Measurements from ENCODE around the gene DAND5.
"Not testable (repeated sequence)": the region's sequence is repeated elsewhere in the genome, so short reads cannot be mapped to it uniquely, and the experiment has no call there.

The DAND5 gene

DNA sequence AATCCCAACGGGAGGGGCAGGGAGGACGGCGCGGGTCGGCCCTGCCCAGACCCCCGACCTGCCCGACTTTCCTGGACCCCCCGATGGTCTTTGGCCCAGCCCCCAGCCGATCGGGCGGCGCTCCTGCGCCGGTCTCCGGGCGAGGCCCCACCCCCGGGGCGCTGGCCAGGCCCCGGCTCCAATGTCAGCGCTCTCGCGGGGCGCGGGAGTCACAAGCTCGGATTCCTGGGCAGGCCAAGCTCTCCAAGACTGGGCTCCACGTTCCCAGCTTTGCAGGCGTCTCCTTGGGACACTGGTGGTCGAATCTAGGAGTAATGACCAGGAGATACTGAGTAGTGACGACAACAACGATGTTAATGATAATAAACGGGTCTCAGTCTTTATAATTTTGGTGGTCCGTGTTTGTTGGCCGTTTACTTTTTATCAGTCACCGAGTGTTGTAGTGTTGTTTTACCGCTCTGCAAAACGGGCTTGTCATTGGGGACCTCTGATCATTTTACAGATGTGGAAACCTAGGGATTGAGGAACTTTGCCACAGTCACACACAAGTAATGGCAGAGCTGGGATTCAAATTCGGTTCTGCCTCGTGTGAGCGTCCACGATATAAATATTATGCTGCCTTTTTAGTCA is 23.2 kb upstream of the DAND5 start:
- DNase-seq (ENCODE audit: low spot score): no peak

DNA sequence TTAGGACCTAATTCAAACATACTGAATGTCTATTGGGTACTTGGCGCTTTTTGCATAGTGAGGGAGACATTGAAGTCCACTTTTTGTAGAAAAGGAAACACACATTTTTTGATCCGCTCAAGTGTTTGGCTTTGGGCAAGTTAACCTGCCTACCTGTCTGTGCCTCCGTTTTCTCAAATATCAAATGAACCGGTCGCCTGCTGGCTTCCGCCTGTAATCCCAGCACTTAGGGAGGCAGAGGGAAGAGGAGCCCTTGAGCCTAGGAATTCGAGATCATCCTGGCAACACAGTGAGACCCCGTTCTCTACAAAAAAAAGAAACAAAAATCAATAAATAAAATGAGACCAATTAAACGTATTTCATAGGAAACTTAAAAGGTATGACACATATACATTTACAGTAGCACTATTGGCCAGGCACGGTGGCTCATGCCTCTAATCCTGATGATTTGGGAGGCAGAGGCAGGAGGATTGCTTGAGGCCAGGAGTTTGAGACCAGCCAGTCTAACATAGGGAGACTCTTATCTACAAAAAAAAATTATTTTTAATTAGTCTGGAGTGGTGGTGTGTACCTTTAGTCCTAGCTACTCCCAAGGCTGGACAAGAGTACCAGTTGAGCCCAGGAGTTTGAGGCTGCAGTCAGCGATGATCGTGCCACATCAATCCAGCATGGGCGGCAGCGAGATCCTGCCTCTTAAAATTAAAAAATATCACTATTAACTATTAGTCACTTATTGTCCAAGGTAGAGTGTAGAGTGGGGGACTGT is 22.5 kb upstream of the DAND5 start:
- DNase-seq (ENCODE audit: low spot score): no peak

DNA sequence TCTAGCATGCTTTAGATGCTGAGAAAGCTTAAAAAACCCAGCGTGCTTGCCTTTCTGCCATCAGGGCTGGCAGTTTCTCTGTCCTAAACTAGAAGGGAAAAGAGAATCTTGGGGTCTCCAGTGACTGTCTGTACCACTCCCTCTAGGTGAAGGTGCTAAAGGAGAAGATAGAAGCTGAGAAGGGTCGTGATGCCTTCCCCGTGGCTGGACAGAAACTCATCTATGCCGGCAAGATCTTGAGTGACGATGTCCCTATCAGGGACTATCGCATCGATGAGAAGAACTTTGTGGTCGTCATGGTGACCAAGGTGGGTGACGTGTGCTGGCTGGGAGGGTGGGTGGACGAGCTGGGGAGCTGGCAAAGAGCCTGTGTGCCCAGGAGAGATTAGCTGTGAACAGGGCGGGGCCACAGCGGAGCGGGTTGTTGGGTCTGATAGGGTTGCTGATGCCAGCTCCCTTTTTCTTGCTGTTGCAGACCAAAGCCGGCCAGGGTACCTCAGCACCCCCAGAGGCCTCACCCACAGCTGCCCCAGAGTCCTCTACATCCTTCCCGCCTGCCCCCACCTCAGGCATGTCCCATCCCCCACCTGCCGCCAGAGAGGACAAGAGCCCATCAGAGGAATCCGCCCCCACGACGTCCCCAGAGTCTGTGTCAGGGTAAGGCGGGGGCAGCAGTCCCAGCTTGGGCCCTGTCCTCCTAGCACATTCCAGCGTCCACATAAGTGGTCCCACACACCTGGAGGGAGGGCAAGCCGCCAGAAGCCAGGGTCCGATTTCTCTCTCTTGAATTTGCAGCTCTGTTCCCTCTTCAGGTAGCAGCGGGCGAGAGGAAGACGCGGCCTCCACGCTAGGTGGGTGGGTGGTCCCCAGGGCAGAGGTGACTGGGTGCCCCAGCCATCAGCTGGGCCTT is 21.4 kb upstream of the DAND5 start:
- DNase-seq (ENCODE audit: low spot score): no peak

DNA sequence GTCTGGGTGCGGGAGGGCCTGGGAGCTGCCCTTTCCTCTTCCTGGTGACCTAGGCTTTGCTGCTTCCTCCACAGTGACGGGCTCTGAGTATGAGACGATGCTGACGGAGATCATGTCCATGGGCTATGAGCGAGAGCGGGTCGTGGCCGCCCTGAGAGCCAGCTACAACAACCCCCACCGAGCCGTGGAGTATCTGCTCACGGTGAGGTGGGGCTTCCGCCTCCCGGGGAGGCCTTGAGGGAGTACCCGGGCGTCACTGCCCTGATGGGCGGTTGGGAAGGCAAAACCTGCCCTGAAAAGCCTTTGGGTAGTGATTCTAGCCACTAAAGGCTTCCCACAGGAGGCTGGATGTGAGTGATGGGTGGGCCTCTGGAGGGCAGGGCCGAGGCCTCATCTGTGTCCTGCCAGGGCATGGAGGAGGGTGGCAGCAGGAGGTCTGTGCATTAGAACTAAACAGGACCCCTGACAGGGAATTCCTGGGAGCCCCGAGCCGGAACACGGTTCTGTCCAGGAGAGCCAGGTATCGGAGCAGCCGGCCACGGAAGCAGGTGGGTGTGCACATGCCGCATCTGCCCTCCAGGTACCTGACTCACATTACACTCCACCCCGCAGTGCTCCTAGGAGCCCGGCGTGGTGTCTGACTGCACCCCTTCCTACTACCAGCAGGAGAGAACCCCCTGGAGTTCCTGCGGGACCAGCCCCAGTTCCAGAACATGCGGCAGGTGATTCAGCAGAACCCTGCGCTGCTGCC is 20.6 kb upstream of the DAND5 start:
- DNase-seq (ENCODE audit: low spot score): no peak

DNA sequence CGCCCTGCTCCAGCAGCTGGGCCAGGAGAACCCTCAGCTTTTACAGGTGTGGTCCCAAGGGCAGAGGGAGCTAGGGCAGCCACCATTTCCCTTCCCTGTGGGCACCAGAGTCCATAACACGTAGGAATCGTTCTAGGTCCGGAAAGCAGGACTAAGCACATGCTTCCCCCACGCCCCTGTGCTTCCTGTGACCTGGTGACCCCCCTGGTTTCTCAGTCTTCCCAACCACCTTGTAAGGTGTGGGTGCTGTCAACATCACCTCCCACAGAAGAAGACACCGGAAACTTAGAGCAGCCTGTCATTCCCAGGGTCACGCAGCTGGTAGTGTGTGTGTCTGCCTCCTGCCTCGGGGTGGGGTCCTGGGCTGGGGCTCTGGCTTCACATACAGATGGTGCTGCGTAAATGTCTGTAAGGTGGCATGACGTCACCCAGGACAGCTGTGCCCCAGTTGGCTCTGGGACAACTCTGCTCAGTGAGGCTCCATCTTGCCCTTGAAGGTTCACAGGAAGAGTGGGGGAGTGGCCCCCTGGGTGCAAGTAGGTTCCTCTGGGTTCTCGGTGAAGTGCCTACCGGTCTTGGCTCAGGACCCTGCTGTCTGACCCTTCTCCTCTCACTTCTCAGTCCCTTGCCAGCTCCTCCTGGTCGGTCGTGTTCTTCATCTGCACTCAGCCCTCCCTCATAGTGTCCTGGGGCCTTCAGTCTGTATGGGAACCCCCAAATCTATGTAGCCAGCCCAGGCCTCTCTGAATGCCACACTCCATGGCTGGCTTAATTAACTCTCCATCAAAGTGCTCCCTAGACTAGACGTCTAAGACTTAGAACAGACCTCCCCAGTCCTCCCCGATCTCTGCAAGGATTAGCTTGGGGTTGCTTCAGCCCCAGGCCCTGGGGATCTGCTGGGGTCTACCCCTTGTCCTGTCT is 19.8 kb upstream of the DAND5 start:
- DNase-seq (ENCODE audit: low spot score): no peak

DNA sequence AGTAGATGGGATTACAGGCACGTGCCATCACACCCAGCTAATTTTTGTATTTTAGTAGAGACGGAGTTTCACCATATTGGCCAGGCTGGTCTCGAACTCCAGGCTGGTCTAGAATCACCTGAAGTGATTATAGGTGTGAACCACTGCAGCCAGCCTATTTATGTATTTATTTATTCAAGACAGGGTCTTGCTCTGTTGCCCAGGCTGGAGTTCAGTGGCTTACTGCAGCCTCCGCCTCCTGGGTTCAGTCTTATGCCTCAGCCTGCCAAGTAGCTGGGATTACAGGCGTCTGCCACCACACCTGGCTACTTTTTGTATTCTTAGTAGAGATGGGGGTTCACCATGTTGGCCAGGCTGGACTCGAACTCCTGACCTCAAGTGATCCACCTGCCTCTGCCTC is 17.3 kb upstream of the DAND5 start:
- DNase-seq (ENCODE audit: low spot score): not testable (repeated sequence)

DNA sequence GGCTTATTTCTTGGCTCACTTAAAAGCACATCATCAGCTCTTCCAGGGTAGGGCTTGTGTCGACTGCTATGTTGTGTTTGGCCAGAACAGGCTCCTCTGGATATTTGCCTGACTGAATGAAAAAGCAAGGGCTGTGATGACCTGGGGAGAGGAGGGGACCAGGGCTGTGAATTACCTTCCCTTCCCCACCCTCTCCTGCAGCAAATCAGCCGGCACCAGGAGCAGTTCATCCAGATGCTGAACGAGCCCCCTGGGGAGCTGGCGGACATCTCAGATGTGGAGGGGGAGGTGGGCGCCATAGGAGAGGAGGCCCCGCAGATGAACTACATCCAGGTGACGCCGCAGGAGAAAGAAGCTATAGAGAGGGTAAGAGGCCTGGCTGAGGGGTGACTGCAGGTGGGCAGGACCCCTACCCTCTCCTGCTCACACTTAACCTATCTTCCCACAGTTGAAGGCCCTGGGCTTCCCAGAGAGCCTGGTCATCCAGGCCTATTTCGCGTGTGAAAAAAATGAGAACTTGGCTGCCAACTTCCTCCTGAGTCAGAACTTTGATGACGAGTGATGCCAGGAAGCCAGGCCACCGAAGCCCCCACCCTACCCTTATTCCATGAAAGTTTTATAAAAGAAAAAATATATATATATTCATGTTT is 16.8 kb upstream of the DAND5 start:
- DNase-seq (ENCODE audit: low spot score): no peak

DNA sequence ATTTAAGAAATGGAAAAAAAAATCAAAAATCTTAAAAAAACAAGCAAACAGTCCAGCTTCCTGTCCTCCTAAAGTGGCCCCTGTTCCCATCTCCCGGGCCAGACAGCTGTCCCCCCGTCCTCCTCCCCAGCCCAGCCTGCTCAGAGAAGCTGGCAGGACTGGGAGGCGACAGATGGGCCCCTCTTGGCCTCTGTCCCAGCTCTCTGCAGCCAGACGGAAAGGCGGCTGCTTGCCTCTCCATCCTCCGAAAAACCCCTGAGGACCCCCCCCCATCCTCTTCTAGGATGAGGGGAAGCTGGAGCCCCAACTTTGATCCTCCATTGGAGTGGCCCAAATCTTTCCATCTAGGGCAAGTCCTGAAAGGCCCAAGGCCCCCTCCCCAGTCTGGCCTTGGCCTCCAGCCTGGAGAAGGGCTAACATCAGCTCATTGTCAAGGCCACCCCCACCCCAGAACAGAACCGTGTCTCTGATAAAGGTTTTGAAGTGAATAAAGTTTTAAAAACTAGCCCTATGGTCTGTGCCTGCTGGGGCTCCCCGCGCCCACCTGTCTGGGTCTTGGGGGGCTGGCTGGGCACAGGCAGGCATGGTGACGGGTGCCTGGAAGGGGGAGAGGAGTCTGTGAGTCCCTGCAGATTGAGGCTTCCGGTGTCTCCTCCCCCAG is 16.1 kb upstream of the DAND5 start:
- no peak for DNase-seq (ENCODE audit: low spot score)

DNA sequence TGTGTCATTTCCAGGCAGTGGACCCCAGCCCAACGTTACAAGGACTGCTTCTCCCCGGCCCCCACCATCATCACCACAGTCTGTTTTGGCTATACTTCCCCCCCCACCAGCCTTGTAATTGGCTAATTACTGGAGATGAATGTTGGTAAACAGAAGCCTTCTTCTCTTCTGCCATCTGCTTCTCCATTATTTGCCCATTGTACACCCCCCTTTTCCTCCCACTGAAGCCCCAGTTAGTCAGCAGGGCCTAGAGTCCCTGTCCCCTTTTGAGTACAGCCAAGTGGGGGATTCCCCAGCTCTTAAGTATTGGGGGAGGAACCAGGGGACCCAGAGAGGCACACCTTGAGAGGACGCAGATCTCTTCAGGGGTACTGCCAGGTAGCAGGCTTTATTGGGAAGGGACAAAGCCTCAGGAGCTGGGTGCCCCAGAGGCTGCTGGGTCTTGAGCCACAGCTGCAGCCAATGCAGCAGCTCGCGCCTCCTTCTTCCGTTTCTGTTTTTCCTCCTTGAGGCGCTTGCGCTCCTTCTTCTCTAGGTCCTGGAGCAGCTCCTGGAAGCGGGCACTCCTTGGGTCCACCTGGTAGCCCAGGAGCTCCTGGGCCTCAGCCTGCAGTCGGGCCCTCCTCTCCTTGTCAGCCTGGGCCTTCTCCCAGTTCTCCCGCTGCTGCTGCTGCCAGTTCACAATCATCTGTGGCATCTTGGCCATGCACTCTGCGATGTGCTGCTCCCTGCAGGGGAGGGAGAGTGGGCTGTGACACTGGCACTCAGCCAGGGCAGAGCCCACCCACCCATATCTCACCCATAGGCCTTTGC is 15.4 kb upstream of the DAND5 start:
- no peak for DNase-seq (ENCODE audit: low spot score)

DNA sequence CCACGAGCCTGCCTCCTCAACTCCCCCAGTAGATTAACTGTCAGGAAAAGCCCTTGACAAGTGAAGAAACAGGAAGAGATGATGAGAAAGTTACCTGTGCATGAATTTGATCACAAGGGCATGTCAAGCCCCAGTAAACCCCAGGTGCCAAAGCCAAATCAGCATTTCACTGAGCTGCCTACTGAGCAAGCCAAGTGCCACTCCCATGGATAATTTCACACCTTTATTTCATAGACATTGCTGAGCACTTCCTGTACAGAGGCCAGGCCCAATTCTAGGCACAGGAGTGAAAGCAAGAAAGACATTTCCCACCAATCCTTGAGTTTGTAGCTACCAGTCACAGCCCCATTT is 14.8 kb upstream of the DAND5 start:
- DNase-seq (ENCODE audit: low spot score): no peak

DNA sequence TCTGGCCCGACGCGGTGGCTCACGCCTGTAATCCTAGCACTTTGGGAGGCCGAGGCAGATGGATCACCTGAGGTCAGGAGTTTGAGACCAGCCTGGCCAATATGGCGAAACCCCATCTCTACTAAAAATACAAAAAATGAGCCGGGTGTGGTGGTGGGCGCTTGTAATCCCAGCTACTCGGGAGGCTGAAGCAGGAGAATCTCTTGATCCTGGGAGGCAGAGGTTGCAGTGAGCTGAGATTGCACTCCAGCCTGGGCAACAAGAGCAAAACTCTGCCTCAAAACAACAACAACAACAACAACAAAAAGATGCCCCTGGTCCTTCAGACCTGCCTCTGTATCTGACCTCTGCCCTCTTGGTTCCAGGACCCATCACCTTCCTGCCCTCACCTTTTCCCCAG is 13.8 kb upstream of the DAND5 start:
- not testable (repeated sequence) for DNase-seq (ENCODE audit: low spot score)

DNA sequence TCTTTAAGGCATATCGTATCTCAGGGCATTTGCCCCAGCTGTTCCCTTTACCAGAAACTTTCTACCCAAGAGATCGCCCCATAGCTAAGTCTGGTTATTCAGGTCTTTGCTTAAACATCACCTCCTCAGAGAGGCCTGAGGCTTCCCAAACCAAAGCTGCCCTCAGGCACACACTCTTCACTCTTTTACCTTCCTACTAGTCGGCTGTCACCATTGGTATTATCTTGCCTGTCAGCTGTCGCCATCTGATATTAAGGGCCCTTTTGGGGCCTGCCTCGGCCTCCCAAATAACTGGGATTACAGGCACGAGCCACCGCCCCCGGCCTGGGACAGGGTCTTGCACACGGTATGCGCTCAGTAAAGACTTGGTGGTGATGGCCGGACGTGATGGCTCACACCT is 13.4 kb upstream of the DAND5 start:
- DNase-seq (ENCODE audit: low spot score): no peak

DNA sequence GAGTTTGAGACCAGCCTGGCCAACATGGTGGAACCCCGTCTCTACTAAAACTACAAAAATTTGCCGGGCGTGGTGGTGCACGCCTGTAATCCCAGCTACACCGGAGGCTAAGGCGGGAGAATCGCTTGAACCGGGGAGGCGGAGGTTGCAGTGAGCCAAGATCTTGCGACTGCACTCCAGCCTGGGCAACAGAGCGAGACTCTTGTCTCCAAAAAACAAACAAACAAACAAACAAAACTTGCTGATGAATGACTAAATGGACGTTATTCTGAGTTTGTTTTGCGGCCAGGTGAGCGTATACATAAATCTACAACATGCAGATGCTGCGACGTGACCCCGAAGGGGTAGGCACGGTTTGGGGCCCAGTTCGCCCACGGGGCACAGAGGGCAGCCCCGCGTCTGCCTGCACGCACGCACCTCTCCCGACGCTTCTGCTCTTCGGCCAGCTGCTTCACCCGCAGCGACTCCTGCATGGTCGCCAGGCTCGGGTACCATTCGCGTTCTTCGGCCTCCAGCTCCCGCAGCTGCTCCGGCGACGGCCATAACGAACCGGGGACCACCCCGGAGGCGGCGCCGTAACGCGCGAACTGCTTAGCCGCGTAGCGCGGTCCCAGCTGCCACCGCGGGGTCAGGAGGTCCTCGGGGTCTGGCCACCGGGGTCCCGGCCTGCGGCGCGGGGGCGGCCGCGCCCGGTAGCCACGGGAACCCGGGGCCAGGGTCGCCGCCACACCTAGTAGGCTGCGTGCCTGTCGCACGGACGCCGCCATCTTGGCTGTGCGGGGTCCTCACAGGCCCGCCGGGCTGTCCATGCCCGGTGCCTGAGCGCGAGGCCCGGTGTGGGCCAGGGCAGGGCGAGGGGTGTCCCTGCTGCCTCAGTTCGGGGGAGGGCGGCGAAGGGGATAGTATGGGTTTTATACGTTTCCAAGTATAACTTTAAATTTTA is 12.7 kb upstream of the DAND5 start, which contains the start of gene GADD45GIP1:
Gene GADD45GIP1 (minus strand): TSS at position 778 of the 943 bp plus-strand sequence. CDS start 11 bp downstream, at position 767.
- DNase-seq (ENCODE audit: low spot score): peak; percentile 83

DNA sequence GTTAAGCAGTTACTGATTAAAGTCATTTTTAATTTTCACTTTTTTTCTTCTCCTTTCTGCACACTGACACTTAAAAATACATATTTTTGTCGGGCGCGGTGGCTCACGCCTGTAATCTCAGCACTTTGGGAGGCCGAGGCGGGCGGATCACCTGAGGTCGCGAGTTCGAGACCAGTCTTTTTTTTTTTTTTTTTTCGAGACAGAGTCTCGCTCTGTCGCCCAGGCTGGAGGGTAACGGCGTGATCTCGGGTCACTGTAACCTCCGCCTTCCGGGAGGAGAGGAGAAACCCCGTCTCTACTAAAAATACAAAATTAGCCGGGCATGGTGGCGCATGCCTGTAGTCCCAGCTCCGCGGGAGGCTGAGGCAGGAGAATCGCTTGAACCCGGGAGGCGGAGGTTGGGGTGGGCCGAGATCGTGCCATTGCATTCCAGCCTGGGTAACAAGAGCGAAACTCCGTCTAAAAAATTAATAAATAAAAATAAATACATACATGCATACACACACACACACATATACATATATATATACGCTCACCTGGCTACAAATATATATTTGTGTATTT is 11.9 kb upstream of the DAND5 start:
- DNase-seq (ENCODE audit: low spot score): not testable (repeated sequence)

DNA sequence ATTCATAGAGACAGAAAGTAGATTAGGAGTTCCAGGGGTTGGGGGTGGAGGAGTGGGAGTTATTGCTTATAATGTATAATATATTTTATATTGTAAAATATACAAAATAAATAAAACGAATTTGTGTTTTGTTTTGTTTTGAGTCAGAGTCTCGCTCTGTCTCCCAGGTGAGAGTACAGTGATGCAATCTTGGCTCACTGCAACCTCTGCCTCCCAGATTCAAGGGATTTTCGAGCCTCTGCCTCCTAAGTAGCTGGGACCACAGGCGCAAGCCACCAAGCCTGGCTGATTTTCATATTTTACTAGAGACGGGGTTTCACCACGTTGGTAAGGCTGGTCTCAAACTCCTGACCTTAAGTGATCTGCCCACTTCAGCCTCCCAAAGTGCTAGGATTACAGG is 9.9 kb upstream of the DAND5 start:
- no peak for DNase-seq (ENCODE audit: low spot score)

DNA sequence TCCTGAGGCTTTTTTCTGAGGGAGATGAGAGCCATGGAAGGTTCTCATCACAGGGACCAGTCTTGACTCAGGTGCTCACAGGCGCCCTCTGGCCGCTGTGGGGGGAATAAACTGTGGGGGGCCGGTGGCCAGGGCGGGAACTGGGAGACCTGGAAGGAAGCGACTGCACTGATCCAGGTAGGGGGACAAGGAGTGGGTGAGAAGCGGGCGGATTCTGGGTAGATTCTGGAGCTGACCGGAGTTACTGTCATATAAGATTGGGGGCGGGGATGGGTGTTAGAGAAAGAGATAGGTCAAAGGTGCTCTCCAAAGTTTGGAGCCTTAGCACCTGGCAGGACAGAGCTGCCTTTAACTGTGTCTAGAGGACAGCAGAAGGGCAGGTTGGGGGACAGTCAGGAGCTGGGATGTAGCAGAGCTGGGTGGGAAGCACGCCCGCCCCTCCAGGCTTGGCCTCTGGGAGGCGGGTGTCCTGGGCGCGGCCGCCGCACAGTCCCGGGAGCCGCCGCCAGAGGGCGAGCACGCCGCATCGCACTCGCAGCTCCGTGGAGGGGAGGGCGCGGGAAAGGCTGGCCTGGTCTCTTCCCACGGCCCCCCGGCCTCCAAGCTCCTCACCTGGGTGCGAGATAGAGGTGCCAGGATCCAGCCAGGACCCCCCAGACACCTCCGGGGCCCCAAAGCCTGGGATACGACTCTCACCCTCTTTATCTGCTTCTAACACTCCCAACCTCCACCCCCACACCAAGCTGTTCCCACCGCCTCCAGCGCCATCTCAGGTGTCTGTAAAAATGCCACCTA is 4.2 kb upstream of the DAND5 start:
- peak; percentile 84 for DNase-seq (ENCODE audit: low spot score)

DNA sequence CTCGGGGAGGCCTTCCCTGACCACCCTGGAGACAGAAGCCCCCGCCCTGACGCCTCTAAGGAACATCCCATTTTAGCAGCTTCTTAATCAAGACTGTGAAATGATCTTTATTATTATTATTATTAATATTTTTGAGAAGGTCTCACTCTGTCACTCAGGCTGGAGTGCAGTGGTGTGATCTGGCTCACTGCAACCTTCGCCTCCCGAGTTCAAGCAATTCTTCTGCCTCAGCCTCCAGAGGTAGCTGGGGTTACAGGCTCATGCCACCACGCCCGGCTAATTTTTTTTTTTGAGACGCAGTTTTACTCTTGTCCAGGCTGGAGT is 3.6 kb upstream of the DAND5 start:
- no peak for DNase-seq (ENCODE audit: low spot score)
